MM.1S (cell line): Measurements from ENCODE around the gene FGF21.

Source experiments
- EZH2 ChIP-seq: fragments of 300-600 bp; sonication (generic); optimal IDR thresholded peaks from 2 replicates; pipeline ENCODE3; 2017; ENCODE audit warnings: low read depth, mild to moderate bottlenecking, antibody characterized with exemption, low read length, mixed read lengths
- EZH2phosphoT487 ChIP-seq: fragments of 300-600 bp; sonication (generic); IDR thresholded peaks from 2 replicates; pipeline ENCODE4 v1.6.1; 2018; ENCODE audit warnings: antibody characterized with exemption, low read length
- TF ChIP-seq, protein P1 (sequence below): fragments of 300-600 bp; sonication (generic); IDR thresholded peaks from 2 replicates; pipeline ENCODE4 v1.5.1; 2016; ENCODE audit warnings: antibody characterized with exemption, low read length, mixed read lengths

DNA sequence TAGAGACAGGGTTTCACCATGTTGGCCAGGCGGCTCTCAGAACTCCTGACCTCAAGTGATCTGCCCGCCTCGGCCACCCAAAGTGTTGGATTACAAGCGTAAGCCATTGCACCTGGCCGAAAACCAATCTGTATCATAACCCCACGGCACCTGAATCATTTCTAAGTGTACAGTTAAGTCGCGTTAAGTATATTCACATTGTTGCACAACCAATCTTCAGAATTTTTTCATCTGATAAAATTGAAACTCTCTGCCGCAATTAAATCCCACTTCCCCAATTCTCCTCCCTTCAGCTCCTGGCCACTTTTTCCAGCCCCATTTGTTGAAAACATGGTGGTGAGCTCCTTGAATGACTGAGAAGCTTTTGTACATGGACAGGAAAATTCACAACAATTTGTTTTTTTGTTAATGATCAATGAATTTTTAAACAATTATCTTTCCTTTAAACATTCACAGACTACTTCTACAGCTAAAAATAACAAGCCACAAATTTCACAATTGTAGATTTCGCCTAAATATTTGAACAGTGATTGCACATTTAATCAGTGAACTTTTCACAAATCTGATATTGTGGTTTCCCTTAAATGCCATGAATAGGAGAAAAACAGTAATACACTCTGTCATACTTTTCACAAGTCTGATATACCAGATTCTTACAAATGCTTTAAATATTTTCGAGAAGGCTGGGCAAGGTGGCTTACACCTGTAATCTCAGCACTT is 13.8 kb downstream of the FGF21 start:
- TF ChIP-seq, protein P1, sequence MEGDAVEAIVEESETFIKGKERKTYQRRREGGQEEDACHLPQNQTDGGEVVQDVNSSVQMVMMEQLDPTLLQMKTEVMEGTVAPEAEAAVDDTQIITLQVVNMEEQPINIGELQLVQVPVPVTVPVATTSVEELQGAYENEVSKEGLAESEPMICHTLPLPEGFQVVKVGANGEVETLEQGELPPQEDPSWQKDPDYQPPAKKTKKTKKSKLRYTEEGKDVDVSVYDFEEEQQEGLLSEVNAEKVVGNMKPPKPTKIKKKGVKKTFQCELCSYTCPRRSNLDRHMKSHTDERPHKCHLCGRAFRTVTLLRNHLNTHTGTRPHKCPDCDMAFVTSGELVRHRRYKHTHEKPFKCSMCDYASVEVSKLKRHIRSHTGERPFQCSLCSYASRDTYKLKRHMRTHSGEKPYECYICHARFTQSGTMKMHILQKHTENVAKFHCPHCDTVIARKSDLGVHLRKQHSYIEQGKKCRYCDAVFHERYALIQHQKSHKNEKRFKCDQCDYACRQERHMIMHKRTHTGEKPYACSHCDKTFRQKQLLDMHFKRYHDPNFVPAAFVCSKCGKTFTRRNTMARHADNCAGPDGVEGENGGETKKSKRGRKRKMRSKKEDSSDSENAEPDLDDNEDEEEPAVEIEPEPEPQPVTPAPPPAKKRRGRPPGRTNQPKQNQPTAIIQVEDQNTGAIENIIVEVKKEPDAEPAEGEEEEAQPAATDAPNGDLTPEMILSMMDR, result no peak
- TF ChIP-seq EZH2 (no peak), EZH2phosphoT487 (no peak)
